Activated CD4-positive, alpha-beta T cell treated with anti-CD3 and anti-CD28 coated beads for 36 hours (primary cell): ENCODE measurements around the gene RNF126. TPM values are rescaled to one million over a fixed set of nuclear protein-coding genes. Genes with fewer than 3 reads are reported as not detected.
"Not testable (repeated sequence)": the region's sequence is repeated elsewhere in the genome, so short reads cannot be mapped to it uniquely, and the experiment has no call there.

ENCODE experiments used
- ATAC-seq: fragments of 200-7000 bp; cut with Tn5 transposase; one replicate; pipeline ENCODE4 v1.10.0; 2021; ENCODE audit warnings: mild to moderate bottlenecking, moderate library complexity
- CTCF ChIA-PET: fragments of 350-600 bp; sonication (Branson Sonifier 250); formaldehyde crosslinking; loops from one replicate; lab custom pipeline; 2021; ENCODE audit warnings: antibody characterized with exemption; lab: Charles Lee
- POLR2A ChIA-PET: fragments of 350-600 bp; sonication (Branson Sonifier 250); formaldehyde crosslinking; loops from one replicate; lab custom pipeline; 2021; ENCODE audit warnings: antibody characterized with exemption, inconsistent platforms; lab: Charles Lee
- DNase-seq: peaks from one replicate; pipeline ENCODE4 v3.0.0-alpha.2; 2020
- H3K27ac Mint-ChIP-seq: one replicate; pipeline ENCODE4 v1.8.0; 2021; ENCODE audit warnings: mixed read lengths
- H3K27me3 Mint-ChIP-seq: one replicate; pipeline ENCODE4 v1.8.0; 2021; ENCODE audit warnings: mixed read lengths
- H3K36me3 Mint-ChIP-seq: one replicate; pipeline ENCODE4 v1.8.0; 2021; ENCODE audit warnings: low read depth, mixed read lengths
- H3K4me1 Mint-ChIP-seq: one replicate; pipeline ENCODE4 v1.8.0; 2021; ENCODE audit warnings: mixed read lengths
- H3K4me3 Mint-ChIP-seq: one replicate; pipeline ENCODE4 v1.8.0; 2021; ENCODE audit warnings: mild to moderate bottlenecking, moderate library complexity, mixed read lengths
- H3K9me3 Mint-ChIP-seq: one replicate; pipeline ENCODE4 v1.8.0; 2021; ENCODE audit warnings: low read depth, mixed read lengths
- intact Hi-C, 2 experiments: fragments of 100-400 bp; cut with DNase I in 1 of 2; cut with micrococcal nuclease in 1 of 2; formaldehyde crosslinking; loops; one replicate each; pipeline versions ENCODE4 v1.14.2 to v1.15.1; 2022 to 2024; cut with DNase I, micrococcal nuclease
- total RNA-seq, 2 experiments: library from RNA; stranded (reverse); gene quantifications; one replicate each; pipeline ENCODE4 v1.2.3, GENCODE V29; 2021

The RNF126 gene
- total RNA-seq, 2 experiments from 2014 or later: 83.0 to 91.3 TPM

DNA sequence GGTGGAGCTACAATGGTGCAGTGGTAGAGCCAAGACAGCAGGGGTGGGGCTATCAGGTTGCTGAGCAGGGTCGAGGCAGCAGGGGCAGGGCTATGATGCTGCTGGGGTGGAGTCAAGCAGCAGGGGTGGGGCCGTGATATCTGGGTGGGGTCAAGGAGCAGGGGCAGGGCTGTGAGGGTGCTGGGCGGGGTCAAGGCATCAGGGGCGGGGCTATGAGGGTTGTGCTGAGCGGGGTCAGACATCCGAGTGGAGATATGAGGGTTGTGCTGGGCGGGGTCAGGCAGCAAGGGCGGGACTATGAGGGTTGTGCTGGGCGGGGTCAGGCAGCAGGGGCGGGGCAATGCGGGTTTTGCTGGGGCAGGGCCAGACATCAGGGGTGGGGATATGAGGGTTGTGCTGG is 58.7 kb downstream of the RNF126 start:
- peak; percentile 87 for ATAC-seq
- ChIA-PET CTCF (no interaction called here), POLR2A (no interaction called here)
- no peak overlapping the region for H3K27ac Mint-ChIP-seq
- no peaks in the 10 kb centered on the region for H3K36me3 Mint-ChIP-seq
- peak; percentile 82 for DNase-seq
- H3K4me1 Mint-ChIP-seq: no peaks in the 10 kb centered on the region
- no peaks in the 10 kb centered on the region for H3K9me3 Mint-ChIP-seq
- no peak overlapping the region for H3K4me3 Mint-ChIP-seq
- intact Hi-C loops: no loop called here
- H3K27me3 Mint-ChIP-seq: no peaks in the 10 kb centered on the region

DNA sequence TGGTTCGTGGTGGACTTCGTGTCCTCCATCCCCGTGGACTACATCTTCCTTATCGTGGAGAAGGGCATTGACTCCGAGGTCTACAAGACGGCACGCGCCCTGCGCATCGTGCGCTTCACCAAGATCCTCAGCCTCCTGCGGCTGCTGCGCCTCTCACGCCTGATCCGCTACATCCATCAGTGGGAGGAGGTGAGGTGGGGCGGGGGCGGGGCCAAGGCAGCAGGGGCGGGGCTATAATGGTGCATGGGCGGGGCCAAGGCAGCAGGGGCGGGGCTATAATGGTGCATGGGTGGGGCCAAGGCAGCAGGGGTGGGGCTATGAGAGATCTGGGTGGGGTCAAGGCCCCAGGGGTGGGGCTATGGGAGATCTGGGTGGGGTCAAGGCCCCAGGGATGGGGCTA is 59.2 kb downstream of the RNF126 start:
- H3K4me3 Mint-ChIP-seq, H3K27ac Mint-ChIP-seq, H3K36me3 Mint-ChIP-seq, intact Hi-C loops, H3K9me3 Mint-ChIP-seq, H3K4me1 Mint-ChIP-seq, POLR2A ChIA-PET, CTCF ChIA-PET, H3K27me3 Mint-ChIP-seq: not testable (repeated sequence)
- ATAC-seq (peak; percentile 47), DNase-seq (peak; percentile 61)

DNA sequence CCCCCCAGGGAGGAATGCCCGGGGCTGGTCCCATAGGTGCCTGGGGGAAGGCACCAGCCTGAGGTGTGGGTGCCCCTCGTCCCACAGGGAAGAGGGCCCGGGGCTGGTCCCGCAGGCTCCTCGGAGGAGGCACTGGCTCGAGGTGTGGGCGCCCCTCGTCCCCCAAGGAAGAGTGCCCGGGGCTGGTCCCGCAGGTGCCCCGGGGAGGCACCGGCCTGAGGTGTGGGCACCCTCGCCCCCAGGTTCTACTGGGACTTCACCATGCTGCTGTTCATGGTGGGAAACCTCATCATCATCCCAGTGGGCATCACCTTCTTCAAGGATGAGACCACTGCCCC is 59.7 kb downstream of the RNF126 start:
- CTCF ChIA-PET, ATAC-seq, intact Hi-C loops: not testable (repeated sequence)

DNA sequence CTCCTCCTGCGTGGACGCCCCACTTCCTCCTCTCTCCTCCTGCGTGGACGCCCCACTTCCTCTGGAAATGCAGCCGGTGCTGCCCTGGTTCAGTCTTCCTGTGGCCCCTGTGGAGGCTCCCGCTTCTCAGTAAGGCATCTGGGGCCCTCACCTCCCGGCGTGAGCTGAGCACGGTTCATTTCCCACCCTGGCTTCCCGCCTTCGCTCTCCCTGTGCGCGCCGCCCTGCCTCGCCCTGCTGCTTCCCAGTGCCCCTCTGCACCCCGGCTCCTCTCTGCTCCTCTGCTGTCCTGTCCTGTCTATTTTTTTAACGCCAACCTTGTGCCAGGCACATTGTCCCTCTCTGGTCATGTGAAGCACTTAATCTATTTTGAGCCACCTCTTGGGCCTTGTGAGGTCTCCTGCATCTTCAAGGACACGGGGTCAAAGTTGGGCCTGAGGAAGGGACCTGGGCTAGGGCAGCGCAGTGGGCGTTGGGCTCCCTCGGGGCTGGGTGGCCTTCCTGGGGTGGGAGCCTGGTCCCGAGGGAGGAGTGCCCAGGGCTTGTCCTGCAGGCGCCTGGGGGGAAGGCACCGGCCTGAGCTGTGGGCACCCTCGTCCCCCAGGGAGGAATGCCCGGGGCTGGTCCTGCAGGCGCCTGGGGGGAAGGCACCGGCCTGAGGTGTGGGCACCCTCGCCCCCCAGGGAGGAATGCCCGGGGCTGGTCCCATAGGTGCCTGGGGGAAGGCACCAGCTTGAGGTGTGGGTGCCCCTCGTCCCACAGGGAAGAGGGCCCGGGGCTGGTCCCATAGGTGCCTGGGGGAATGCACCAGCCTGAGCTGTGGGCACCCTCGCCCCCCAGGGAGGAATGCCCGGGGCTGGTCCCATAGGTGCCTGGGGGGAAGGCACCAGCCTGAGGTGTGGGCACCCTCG is 60.4 kb downstream of the RNF126 start:
- no peak for DNase-seq
- Mint-ChIP-seq H3K9me3 (no peaks in the 10 kb centered on the region), H3K4me3 (no peak overlapping the region), H3K4me1 (no peaks in the 10 kb centered on the region), H3K36me3 (no peaks in the 10 kb centered on the region), H3K27me3 (no peaks in the 10 kb centered on the region), H3K27ac (no peak overlapping the region)
- POLR2A ChIA-PET: no interaction called here
- intact Hi-C loops: no loop called here
- no peak for ATAC-seq
- CTCF ChIA-PET: no interaction called here

More for the DNA sequence above, 59.7 kb downstream of the RNF126 start:
- POLR2A ChIA-PET, H3K9me3 Mint-ChIP-seq, H3K36me3 Mint-ChIP-seq, H3K27me3 Mint-ChIP-seq, H3K27ac Mint-ChIP-seq, H3K4me3 Mint-ChIP-seq, DNase-seq, H3K4me1 Mint-ChIP-seq: not testable (repeated sequence)

DNA sequence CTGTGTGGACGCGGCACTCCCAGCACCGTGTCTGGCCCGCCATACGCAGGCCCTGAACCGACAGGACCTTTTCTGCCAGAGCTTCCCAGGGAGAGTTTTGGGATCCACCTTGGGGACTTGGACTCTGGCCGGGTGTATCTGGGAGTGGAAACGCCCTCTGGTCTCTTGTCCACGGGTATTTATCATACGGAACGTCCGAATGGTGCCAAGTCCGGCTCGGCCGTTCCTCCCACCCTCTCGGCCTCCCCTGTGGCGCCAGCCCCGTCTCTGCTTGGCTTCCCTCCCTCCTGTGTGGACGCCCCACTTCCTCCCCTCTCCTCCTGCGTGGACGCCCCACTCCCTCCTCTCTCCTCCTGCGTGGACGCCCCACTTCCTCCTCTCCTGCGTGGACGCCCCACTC is 61.2 kb downstream of the RNF126 start:
- no peaks in the 10 kb centered on the region for H3K27me3 Mint-ChIP-seq
- no peaks in the 10 kb centered on the region for H3K9me3 Mint-ChIP-seq
- DNase-seq (no peak), ATAC-seq (no peak)
- POLR2A ChIA-PET: no interaction called here
- CTCF ChIA-PET: no interaction called here
- H3K4me1 Mint-ChIP-seq: no peaks in the 10 kb centered on the region
- no peak overlapping the region for H3K27ac Mint-ChIP-seq
- no peaks in the 10 kb centered on the region for H3K36me3 Mint-ChIP-seq
- intact Hi-C loops: no loop called here
- H3K4me3 Mint-ChIP-seq: no peak overlapping the region

DNA sequence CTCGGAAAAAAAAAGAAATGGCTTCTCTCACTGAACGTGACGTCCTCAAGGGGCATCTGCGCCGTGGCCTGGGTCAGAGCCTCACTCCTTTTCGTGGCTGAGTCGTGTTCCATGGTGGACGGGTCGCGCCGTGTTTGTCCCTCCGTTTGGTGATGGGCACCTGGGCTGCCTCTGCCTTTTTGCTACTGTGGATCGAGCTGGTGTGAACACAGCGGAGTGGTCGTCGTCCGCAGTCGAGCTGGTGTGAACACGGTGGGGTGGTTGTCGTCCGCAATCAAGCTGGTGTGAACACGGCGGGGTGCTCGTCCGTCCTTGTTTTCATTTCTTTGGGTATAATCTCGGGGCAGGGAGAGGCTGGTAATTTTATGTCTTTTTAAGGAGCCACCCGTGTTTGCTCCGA is 61.7 kb downstream of the RNF126 start:
- ATAC-seq: no peak
- CTCF ChIA-PET: no interaction called here

More for the DNA sequence above, 61.7 kb downstream of the RNF126 start:
- DNase-seq: no peak
- Mint-ChIP-seq H3K9me3 (no peaks in the 10 kb centered on the region), H3K4me1 (no peaks in the 10 kb centered on the region), H3K4me3 (no peak overlapping the region), H3K27ac (no peak overlapping the region), H3K27me3 (no peaks in the 10 kb centered on the region), H3K36me3 (no peaks in the 10 kb centered on the region)
- POLR2A ChIA-PET: no interaction called here
- intact Hi-C loops: no loop called here

Other genes starting within 250 kb of the RNF126 start
- under 1 TPM in 1 of 2 experiments, not detected in 1; 0.21 TPM for gene SHC2, start 202.2 kb downstream of the RNF126 start, total RNA-seq
- under 1 TPM in 1 of 2 experiments, not detected in 1; 0.14 TPM for gene MADCAM1, start 166.7 kb downstream of the RNF126 start, total RNA-seq
- 1 to 10 TPM; 6.4 to 8.4 TPM for gene TPGS1, start 155.7 kb downstream of the RNF126 start, total RNA-seq
- 10 to 100 TPM; 36.7 to 41.5 TPM for gene CDC34, start 131.5 kb downstream of the RNF126 start, total RNA-seq
- 10 to 100 TPM; 22.5 to 25.3 TPM for gene GZMM, start 119.2 kb downstream of the RNF126 start, total RNA-seq
- 100 to 1,000 TPM; 165 to 175 TPM for gene BSG, start 90.6 kb downstream of the RNF126 start, total RNA-seq
- gene HCN2, start 73.3 kb downstream of the RNF126 start, total RNA-seq: under 1 TPM; 0.48 to 0.53 TPM
- 10 to 100 TPM; 69.0 to 77.4 TPM for gene POLRMT, start 29.7 kb downstream of the RNF126 start, total RNA-seq
- not detected for gene FGF22, start 23.3 kb downstream of the RNF126 start, total RNA-seq
- gene FSTL3, start 13.2 kb upstream of the RNF126 start, total RNA-seq: 10 to 100 TPM in 1 of 2 experiments, 1 to 10 TPM in 1; 8.5 to 10.1 TPM
- gene PRSS57, start 32.2 kb upstream of the RNF126 start, total RNA-seq: not detected
- under 1 TPM in 1 of 2 experiments, not detected in 1; 0.18 TPM for gene PALM, start 45.7 kb upstream of the RNF126 start, total RNA-seq
- under 1 TPM in 1 of 2 experiments, not detected in 1; 0.07 TPM for gene MISP, start 87.9 kb upstream of the RNF126 start, total RNA-seq
- gene PTBP1, start 134.2 kb upstream of the RNF126 start, total RNA-seq: 100 to 1,000 TPM; 584 to 738 TPM
- not detected for gene PLPPR3, start 158.7 kb upstream of the RNF126 start, total RNA-seq
- not detected for gene AZU1, start 164.6 kb upstream of the RNF126 start, total RNA-seq
- not detected for gene PRTN3, start 177.8 kb upstream of the RNF126 start, total RNA-seq
- not detected for gene ELANE, start 189.1 kb upstream of the RNF126 start, total RNA-seq
- 1 to 10 TPM in 1 of 2 experiments, under 1 TPM in 1; 0.79 to 1.5 TPM for gene CFD, start 196.4 kb upstream of the RNF126 start, total RNA-seq
- 10 to 100 TPM; 52.6 to 70.3 TPM for gene MED16, start 230.0 kb upstream of the RNF126 start, total RNA-seq
- gene RNU6-9, start 230.3 kb upstream of the RNF126 start, total RNA-seq: not detected